Mesodermal cell (in vitro differentiated cells): ENCODE measurements around the gene RABGGTA.
"Not testable (repeated sequence)": the region's sequence is repeated elsewhere in the genome, so short reads cannot be mapped to it uniquely, and the experiment has no call there.

Source experiments
- H3K27ac ChIP-seq: 2 replicates; pipeline ENCODE4 v1.7.0; 2013; ENCODE audit warnings: mild to moderate bottlenecking, low read depth, low read length, moderate library complexity; ENCODE audit not compliant: severe bottlenecking
- H3K36me3 ChIP-seq: 2 replicates; pipeline ENCODE4 v1.7.1; 2013; ENCODE audit warnings: mild to moderate bottlenecking, low read length, moderate library complexity; ENCODE audit not compliant: control insufficient read depth, insufficient read depth
- H3K4me1 ChIP-seq: one replicate; pipeline ENCODE4 v1.7.1; 2013; ENCODE audit warnings: mild to moderate bottlenecking, low read length; ENCODE audit not compliant: insufficient read depth, control insufficient read depth, poor library complexity, severe bottlenecking
- H3K4me3 ChIP-seq: 2 replicates; pipeline ENCODE4 v1.7.0; 2013; ENCODE audit warnings: low read length, control low read depth, mild to moderate bottlenecking; ENCODE audit not compliant: insufficient read depth, poor library complexity, severe bottlenecking; ENCODE audit errors: extremely low read depth
- H3K9me3 ChIP-seq: 2 replicates; pipeline ENCODE4 v1.7.1; 2013; ENCODE audit warnings: mild to moderate bottlenecking, low read length, moderate library complexity; ENCODE audit not compliant: control insufficient read depth
- WGBS, 2 experiments: methylation state at CpG; one replicate each; pipeline ENCODE4 v1.1.5; 2013; ENCODE audit warnings: missing lambda C conversion rate in 2 of 2; ENCODE audit not compliant: insufficient coverage in 2 of 2; 5-methylcytosine and 5-hydroxymethylcytosine counted together

RABGGTA gene

DNA sequence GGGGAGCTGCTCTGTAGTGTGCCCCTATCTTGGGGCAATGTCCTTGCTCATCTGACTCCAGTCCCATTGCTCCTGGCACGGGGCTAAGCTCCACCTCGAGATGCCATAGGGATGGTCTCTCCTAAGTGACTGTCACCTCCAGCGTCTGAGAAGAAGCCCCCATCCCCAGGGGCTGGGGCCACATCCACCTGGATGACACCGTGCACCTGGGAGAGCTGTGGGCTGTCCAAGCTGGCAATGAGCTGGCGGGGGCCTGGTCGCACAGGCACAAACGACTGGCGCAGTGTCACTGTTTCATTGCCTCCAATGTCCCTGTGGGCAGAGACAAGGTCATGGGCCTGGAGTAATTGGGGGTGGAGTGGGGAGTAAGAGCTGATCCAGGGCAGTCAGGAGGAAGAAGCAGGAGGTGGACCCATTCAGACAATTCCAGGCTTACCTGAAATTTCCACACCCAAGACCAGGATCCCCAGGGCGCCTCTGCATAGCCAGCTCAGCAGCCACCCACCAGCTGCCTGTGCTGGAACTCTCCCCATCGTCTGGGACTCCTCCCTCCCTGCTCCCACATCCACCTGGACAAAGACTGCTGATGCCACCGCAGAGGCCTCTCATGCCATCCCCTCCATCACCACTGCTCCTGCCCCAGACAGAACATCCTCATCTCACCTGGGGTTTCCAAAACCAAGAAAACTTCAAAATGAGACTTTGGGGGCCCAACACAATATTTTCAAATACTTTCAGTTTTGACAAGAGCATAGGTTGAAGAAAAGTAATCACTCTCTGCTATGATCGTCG, 22.0 kb downstream of the RABGGTA start:
- Histone ChIP-seq H3K4me3 (no peak overlapping the region), H3K36me3 (no peaks in the 10 kb centered on the region), H3K4me1 (peaks cover 4% of the 10 kb centered on the region), H3K9me3 (no peaks in the 10 kb centered on the region), H3K27ac (no peak overlapping the region)
- 78 to 83% methylated on average over 10 to 11 of the region's 13 CpGs for WGBS, 2 experiments

- Histone ChIP-seq H3K27ac (no peak overlapping the region), H3K4me3 (no peak overlapping the region), H3K36me3 (no peaks in the 10 kb centered on the region), H3K9me3 (no peaks in the 10 kb centered on the region), H3K4me1 (peaks cover 3% of the 10 kb centered on the region)
- 81 to 94% methylated on average over 7 of the region's 7 CpGs for WGBS, 2 experiments
Observed at GRCh38 chr14:24247422-24247821, 24.0 kb downstream of the RABGGTA start.

- no peaks in the 10 kb centered on the region for H3K9me3 ChIP-seq
- WGBS, 2 experiments: 90% methylated on average over 2 to 3 of the region's 3 CpGs
- H3K27ac ChIP-seq: no peak overlapping the region
- no peak overlapping the region for H3K4me3 ChIP-seq
- H3K36me3 ChIP-seq: no peaks in the 10 kb centered on the region
- H3K4me1 ChIP-seq: no peaks in the 10 kb centered on the region
Observed at GRCh38 chr14:24246765-24247212, 24.6 kb downstream of the RABGGTA start.

DNA sequence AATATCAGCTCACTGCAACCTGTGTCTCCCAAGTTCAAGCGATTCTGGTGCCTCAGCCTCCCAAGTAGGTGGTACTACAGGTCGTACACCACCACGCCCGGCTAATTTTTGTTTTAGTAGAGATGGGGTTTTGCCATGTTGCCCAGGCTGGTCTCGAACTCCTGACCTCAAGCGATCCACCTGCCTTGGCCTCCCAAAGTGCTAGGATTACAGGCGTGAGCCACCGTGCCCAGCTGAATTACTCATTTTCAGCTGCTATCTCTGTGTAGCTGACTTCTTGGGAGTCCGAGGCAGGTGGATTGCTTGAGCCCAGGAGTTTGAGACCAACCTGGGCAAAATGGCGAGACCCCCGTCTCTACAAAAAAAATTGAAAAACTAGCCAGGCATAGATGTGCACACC, 26.0 kb downstream of the RABGGTA start:
- not testable (repeated sequence) for H3K9me3 ChIP-seq
- WGBS, 2 experiments: 95% methylated on average over 9 to 11 of the region's 11 CpGs

GRCh38 chr14:24243336-24243836, 28.0 kb downstream of the RABGGTA start:
- H3K4me1 ChIP-seq: peaks cover 20% of the 10 kb centered on the region
- no peaks in the 10 kb centered on the region for H3K9me3 ChIP-seq
- 55 to 67% methylated on average over 7 to 8 of the region's 10 CpGs for WGBS, 2 experiments
- peak overlapping the region; percentile 99 for H3K27ac ChIP-seq
- H3K36me3 ChIP-seq: peaks cover 29% of the 10 kb centered on the region
- peak overlapping the region; percentile 53 for H3K4me3 ChIP-seq

More for the DNA sequence above, 26.0 kb downstream of the RABGGTA start:
- peaks cover 12% of the 10 kb centered on the region for H3K4me1 ChIP-seq
- not testable (repeated sequence) for H3K4me3 ChIP-seq, H3K36me3 ChIP-seq, H3K27ac ChIP-seq

DNA sequence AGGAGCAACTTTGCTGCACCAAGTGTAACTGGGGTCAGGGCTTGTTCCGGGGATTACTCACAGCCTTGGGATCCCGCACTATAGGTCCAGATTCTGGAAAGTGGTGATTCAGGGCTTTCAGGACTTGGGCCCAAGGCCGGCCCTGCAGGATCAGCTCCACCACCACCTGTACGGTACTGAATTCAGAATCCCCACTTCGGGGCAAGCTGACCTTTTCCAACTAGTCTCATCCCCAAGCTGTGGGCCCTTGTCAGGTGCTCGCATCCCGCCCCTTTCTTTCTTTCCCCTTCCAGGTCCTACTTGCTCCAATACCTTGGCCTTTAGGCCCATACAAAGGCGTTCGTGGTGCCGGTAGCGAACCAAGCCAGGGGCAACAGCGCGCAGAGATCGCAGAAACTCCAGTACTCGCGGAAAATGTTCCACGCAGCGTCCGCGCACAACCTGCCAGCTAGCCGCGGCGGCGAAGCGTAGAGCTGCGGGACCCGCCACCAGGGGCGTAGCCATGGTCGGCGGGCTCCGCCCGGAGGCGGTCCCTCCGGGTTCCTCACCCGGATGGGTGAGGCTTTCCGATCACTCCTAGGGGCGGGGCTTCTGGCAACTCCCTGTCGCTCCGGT, 29.5 kb downstream of the RABGGTA start:
- WGBS, 2 experiments: 4% methylated on average over 38 to 39 of the region's 39 CpGs
- H3K4me1 ChIP-seq: peaks cover 20% of the 10 kb centered on the region
- H3K9me3 ChIP-seq: no peaks in the 10 kb centered on the region
- peak overlapping the region; percentile 53 for H3K4me3 ChIP-seq
- H3K36me3 ChIP-seq: peaks cover 43% of the 10 kb centered on the region
- peak overlapping the region; percentile 99 for H3K27ac ChIP-seq

- H3K4me1 ChIP-seq: peaks cover 20% of the 10 kb centered on the region
- no peak overlapping the region for H3K27ac ChIP-seq
- H3K9me3 ChIP-seq: no peaks in the 10 kb centered on the region
- 91 to 97% methylated on average over 6 to 7 of the region's 9 CpGs for WGBS, 2 experiments
- H3K4me3 ChIP-seq: no peak overlapping the region
- H3K36me3 ChIP-seq: peaks cover 59% of the 10 kb centered on the region
Observed at GRCh38 chr14:24240110-24240918, 31.1 kb downstream of the RABGGTA start.

GRCh38 chr14:24238527-24239037, 32.8 kb downstream of the RABGGTA start:
- H3K4me3 ChIP-seq: no peak overlapping the region
- peaks cover 22% of the 10 kb centered on the region for H3K4me1 ChIP-seq
- no peaks in the 10 kb centered on the region for H3K9me3 ChIP-seq
- WGBS, 2 experiments: 93 to 94% methylated on average over 5 of the region's 5 CpGs
- H3K36me3 ChIP-seq: peaks cover 74% of the 10 kb centered on the region
- no peak overlapping the region for H3K27ac ChIP-seq

- H3K4me1 ChIP-seq: peaks cover 26% of the 10 kb centered on the region
- no peak overlapping the region for H3K4me3 ChIP-seq
- no peak overlapping the region for H3K27ac ChIP-seq
- WGBS, 2 experiments: 91 to 100% methylated on average over 3 to 4 of the region's 5 CpGs
- no peaks in the 10 kb centered on the region for H3K9me3 ChIP-seq
- H3K36me3 ChIP-seq: peaks cover 74% of the 10 kb centered on the region
Observed at GRCh38 chr14:24238123-24238522, 33.3 kb downstream of the RABGGTA start.

GRCh38 chr14:24237463-24237955, 33.9 kb downstream of the RABGGTA start:
- Histone ChIP-seq H3K4me3 (no peak overlapping the region), H3K36me3 (peaks cover 74% of the 10 kb centered on the region), H3K9me3 (no peaks in the 10 kb centered on the region), H3K27ac (no peak overlapping the region), H3K4me1 (peaks cover 26% of the 10 kb centered on the region)
- 100% methylated on average over 1 to 2 of the region's 2 CpGs for WGBS, 2 experiments
